Activated T-cell treated with anti-CD3 and anti-CD28 coated beads, Interleukin-2, amount 50 U/mL, for 24 hours (primary cell): ENCODE results near the gene SMURF2.
"Not testable (repeated sequence)": the region's sequence is repeated elsewhere in the genome, so short reads cannot be mapped to it uniquely, and the experiment has no call there.

Experiments
- DNase-seq: peaks from one replicate; pipeline ENCODE4 v3.0.0-alpha.2; 2020
- H3K27ac Mint-ChIP-seq: 2 replicates; pipeline ENCODE4 v1.8.0; 2020; ENCODE audit warnings: mild to moderate bottlenecking, mixed read lengths
- H3K27me3 Mint-ChIP-seq: 2 replicates; pipeline ENCODE4 v1.8.0; 2020; ENCODE audit warnings: mixed read lengths
- H3K36me3 Mint-ChIP-seq: 2 replicates; pipeline ENCODE4 v1.8.0; 2020; ENCODE audit warnings: low read depth, mixed read lengths
- H3K4me1 Mint-ChIP-seq: 2 replicates; pipeline ENCODE4 v1.8.0; 2020; ENCODE audit warnings: low read depth, mixed read lengths
- H3K4me3 Mint-ChIP-seq: 2 replicates; pipeline ENCODE4 v1.8.0; 2020; ENCODE audit warnings: mild to moderate bottlenecking, moderate library complexity, mixed read lengths
- H3K9me3 Mint-ChIP-seq: 2 replicates; pipeline ENCODE4 v1.8.0; 2020; ENCODE audit warnings: mixed read lengths

Gene SMURF2

GRCh38 chr17:64628641-64629040 lies 33.5 kb downstream of the SMURF2 start:
- H3K4me3 Mint-ChIP-seq: peak overlapping the region; percentile 63
- peaks cover 61% of the 10 kb centered on the region for H3K4me1 Mint-ChIP-seq
- DNase-seq: no peak
- H3K36me3 Mint-ChIP-seq: peaks cover 10% of the 10 kb centered on the region
- peak overlapping the region; percentile 91 for H3K27ac Mint-ChIP-seq
- no peaks in the 10 kb centered on the region for H3K27me3 Mint-ChIP-seq
- H3K9me3 Mint-ChIP-seq: no peaks in the 10 kb centered on the region

GRCh38 chr17:64627797-64628196 lies 34.3 kb downstream of the SMURF2 start:
- Mint-ChIP-seq H3K4me1 (peaks cover 62% of the 10 kb centered on the region), H3K9me3 (no peaks in the 10 kb centered on the region), H3K4me3 (peak overlapping the region; percentile 63), H3K27ac (peak overlapping the region; percentile 91), H3K27me3 (no peaks in the 10 kb centered on the region), H3K36me3 (peaks cover 14% of the 10 kb centered on the region)
- DNase-seq: no peak

GRCh38 chr17:64626827-64627226 lies 35.3 kb downstream of the SMURF2 start:
- Mint-ChIP-seq H3K36me3 (peaks cover 14% of the 10 kb centered on the region), H3K9me3 (no peaks in the 10 kb centered on the region), H3K27me3 (no peaks in the 10 kb centered on the region), H3K27ac (no peak overlapping the region), H3K4me1 (peaks cover 56% of the 10 kb centered on the region), H3K4me3 (no peak overlapping the region)
- no peak for DNase-seq

- peaks cover 45% of the 10 kb centered on the region for H3K4me1 Mint-ChIP-seq
- no peaks in the 10 kb centered on the region for H3K27me3 Mint-ChIP-seq
- no peaks in the 10 kb centered on the region for H3K9me3 Mint-ChIP-seq
- H3K36me3 Mint-ChIP-seq: peaks cover 14% of the 10 kb centered on the region
- no peak overlapping the region for H3K27ac Mint-ChIP-seq
- no peak overlapping the region for H3K4me3 Mint-ChIP-seq
- DNase-seq: no peak
Measured at GRCh38 chr17:64625541-64625940, 36.6 kb downstream of the SMURF2 start.

GRCh38 chr17:64622931-64623654 lies 39.0 kb downstream of the SMURF2 start:
- Mint-ChIP-seq H3K4me3 (no peak overlapping the region), H3K27ac (no peak overlapping the region), H3K4me1 (peaks cover 31% of the 10 kb centered on the region), H3K9me3 (no peaks in the 10 kb centered on the region), H3K36me3 (peaks cover 14% of the 10 kb centered on the region), H3K27me3 (no peaks in the 10 kb centered on the region)
- no peak for DNase-seq

- no peak overlapping the region for H3K27ac Mint-ChIP-seq
- peaks cover 14% of the 10 kb centered on the region for H3K36me3 Mint-ChIP-seq
- H3K4me3 Mint-ChIP-seq: no peak overlapping the region
- H3K4me1 Mint-ChIP-seq: peaks cover 29% of the 10 kb centered on the region
- H3K9me3 Mint-ChIP-seq: no peaks in the 10 kb centered on the region
- DNase-seq: no peak
- no peaks in the 10 kb centered on the region for H3K27me3 Mint-ChIP-seq
Measured at GRCh38 chr17:64621772-64622171, 40.3 kb downstream of the SMURF2 start.

GRCh38 chr17:64618848-64619247 lies 43.3 kb downstream of the SMURF2 start:
- DNase-seq: no peak
- H3K27ac Mint-ChIP-seq: no peak overlapping the region
- H3K4me1 Mint-ChIP-seq: peaks cover 35% of the 10 kb centered on the region
- H3K9me3 Mint-ChIP-seq: no peaks in the 10 kb centered on the region
- peaks cover 4% of the 10 kb centered on the region for H3K36me3 Mint-ChIP-seq
- no peak overlapping the region for H3K4me3 Mint-ChIP-seq
- H3K27me3 Mint-ChIP-seq: no peaks in the 10 kb centered on the region

GRCh38 chr17:64617125-64617780 lies 44.9 kb downstream of the SMURF2 start:
- Mint-ChIP-seq H3K4me3 (no peak overlapping the region), H3K27me3 (no peaks in the 10 kb centered on the region), H3K27ac (no peak overlapping the region), H3K36me3 (no peaks in the 10 kb centered on the region), H3K4me1 (peaks cover 38% of the 10 kb centered on the region), H3K9me3 (no peaks in the 10 kb centered on the region)
- no peak for DNase-seq

- H3K36me3 Mint-ChIP-seq: no peaks in the 10 kb centered on the region
- H3K27ac Mint-ChIP-seq: no peak overlapping the region
- no peak overlapping the region for H3K4me3 Mint-ChIP-seq
- no peaks in the 10 kb centered on the region for H3K9me3 Mint-ChIP-seq
- DNase-seq: no peak
- peaks cover 38% of the 10 kb centered on the region for H3K4me1 Mint-ChIP-seq
- no peaks in the 10 kb centered on the region for H3K27me3 Mint-ChIP-seq
Measured at GRCh38 chr17:64615028-64615677, 47.0 kb downstream of the SMURF2 start.

GRCh38 chr17:64614266-64615027 lies 47.7 kb downstream of the SMURF2 start:
- Mint-ChIP-seq H3K4me3 (no peak overlapping the region), H3K27ac (no peak overlapping the region), H3K36me3 (no peaks in the 10 kb centered on the region), H3K27me3 (no peaks in the 10 kb centered on the region), H3K4me1 (peaks cover 45% of the 10 kb centered on the region), H3K9me3 (no peaks in the 10 kb centered on the region)
- no peak for DNase-seq

GRCh38 chr17:64611369-64611768 lies 50.7 kb downstream of the SMURF2 start:
- no peak overlapping the region for H3K4me3 Mint-ChIP-seq
- no peak for DNase-seq
- no peaks in the 10 kb centered on the region for H3K9me3 Mint-ChIP-seq
- H3K36me3 Mint-ChIP-seq: no peaks in the 10 kb centered on the region
- no peaks in the 10 kb centered on the region for H3K27me3 Mint-ChIP-seq
- peaks cover 50% of the 10 kb centered on the region for H3K4me1 Mint-ChIP-seq
- no peak overlapping the region for H3K27ac Mint-ChIP-seq

- DNase-seq, H3K4me3 Mint-ChIP-seq, H3K9me3 Mint-ChIP-seq, H3K27me3 Mint-ChIP-seq, H3K27ac Mint-ChIP-seq, H3K36me3 Mint-ChIP-seq: not testable (repeated sequence)
- peaks cover 54% of the 10 kb centered on the region for H3K4me1 Mint-ChIP-seq
Measured at GRCh38 chr17:64610244-64610643, 51.9 kb downstream of the SMURF2 start.

GRCh38 chr17:64608571-64608981 lies 53.5 kb downstream of the SMURF2 start:
- Mint-ChIP-seq H3K36me3 (no peaks in the 10 kb centered on the region), H3K9me3 (no peaks in the 10 kb centered on the region), H3K27ac (peak overlapping the region; percentile 93), H3K4me3 (peak overlapping the region; percentile 32), H3K27me3 (no peaks in the 10 kb centered on the region), H3K4me1 (peaks cover 46% of the 10 kb centered on the region)
- DNase-seq: no peak

GRCh38 chr17:64607862-64608565 lies 54.1 kb downstream of the SMURF2 start:
- H3K36me3 Mint-ChIP-seq: no peaks in the 10 kb centered on the region
- no peaks in the 10 kb centered on the region for H3K9me3 Mint-ChIP-seq
- no peaks in the 10 kb centered on the region for H3K27me3 Mint-ChIP-seq
- H3K4me1 Mint-ChIP-seq: peaks cover 42% of the 10 kb centered on the region
- peak overlapping the region; percentile 93 for H3K27ac Mint-ChIP-seq
- no peak overlapping the region for H3K4me3 Mint-ChIP-seq
- no peak for DNase-seq
